Fibroblast of skin of right biceps (primary cell): ENCODE measurements around the gene BCAS1.

Experiments
- DNase-seq: peaks from one replicate; pipeline ENCODE4 v3.0.0-alpha.2; 2013

The BCAS1 gene

DNA sequence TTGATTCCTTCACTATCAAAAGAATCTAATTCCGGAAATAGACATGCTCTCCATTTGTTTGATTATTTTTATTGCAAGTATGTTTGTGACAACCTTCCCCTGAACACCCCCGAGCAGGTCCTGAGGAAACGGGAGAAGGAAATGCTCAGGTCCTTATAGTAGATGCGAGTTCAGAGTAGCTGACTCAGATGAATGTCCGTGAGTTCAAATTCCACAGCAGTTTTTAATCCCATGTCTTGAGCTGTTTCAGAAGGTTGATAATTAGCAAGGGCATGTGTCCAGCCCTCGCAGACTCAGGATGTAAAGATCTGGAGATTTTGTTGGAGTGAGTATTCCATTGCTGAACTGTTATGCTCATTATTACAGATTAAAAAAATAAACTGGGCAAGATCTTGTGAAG, 169.3 kb downstream of the BCAS1 start:
- peak; percentile 89 for DNase-seq

DNA sequence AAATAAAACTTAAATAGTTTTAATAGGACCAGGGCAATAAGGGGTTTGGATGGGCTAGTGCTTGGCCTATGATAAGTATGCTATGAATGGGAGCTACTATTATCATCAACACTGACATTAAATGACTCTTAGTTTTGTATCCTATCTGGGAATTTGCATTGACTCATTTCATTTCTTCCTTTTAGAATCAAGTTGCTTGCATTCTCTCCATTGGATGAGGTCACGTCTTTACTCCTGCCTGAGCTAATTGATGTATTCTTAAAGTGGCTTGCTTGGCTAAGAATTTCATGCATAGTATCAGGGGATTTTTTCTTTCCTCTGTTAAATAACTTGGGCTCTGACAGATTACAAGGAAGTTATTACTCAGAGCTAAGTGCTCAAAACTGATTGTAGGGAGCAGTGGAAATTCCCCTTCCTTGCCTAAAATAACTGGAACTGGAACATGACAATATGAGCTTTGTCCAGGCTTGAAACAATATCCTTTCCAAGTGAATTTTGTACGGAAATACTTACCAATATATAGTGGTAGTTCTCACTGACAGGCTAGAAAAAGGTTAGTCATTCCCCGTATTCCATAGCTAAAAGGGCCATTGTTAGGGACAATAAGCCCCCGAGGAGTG, 169.9 kb downstream of the BCAS1 start:
- DNase-seq, result peak; percentile 95

DNA sequence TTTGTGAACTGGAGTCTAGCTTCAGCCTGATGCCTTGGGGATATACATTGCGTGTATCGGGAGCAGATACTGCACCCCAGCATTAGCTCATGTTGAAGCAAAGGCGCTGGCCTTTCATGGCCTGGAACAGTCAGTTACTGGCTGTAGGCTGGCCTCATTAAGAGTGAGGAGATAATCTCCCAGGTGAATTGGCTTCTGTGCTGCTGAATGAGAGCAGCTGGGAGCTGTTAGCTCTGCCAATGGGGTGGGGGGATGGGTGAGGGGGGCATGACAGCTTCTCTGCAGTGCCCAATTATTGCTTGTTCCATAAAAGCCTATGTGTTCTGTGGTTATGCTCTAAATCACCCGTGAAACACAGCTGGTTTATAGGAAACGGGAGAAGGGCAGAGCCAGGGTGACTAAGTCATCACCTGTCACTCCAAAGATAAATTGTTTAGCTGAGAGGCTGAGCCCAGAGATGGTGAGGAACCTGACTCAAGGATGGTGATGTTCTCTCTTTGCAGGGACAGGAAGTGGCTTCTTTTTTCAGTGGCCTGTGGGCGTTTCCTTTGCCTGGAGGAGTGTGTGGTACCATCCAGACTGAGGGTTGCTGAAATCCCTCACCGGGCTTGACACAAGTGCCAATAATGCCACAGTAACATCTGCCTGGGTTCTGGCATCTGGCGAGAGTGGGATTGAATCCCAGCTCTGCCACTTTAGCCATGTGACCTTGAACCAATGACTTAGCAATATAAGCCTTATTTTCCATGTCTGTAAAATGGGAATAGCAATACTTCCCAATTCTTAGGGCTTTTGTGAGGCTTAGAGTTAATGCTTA, 170.8 kb downstream of the BCAS1 start:
- DNase-seq, result peak; percentile 91

DNA sequence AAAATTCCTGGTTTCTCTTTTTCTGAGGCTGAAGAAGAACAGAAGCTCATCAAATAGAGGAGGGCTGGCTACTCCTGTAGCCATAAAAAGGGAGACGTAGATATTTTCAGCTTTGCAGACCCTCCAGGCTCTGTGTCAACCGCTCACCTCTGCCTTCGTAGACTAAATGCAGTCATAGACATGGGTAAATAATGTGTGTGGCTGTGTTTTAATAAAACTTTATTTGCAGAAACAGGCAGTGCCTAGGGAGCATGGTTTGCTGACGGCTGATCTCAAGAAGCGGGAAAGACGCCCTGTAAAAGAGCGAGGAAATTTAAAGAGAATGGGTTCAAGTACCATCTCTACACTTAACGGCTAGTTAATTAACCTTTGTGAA, 171.8 kb downstream of the BCAS1 start:
- DNase-seq, result no peak

DNA sequence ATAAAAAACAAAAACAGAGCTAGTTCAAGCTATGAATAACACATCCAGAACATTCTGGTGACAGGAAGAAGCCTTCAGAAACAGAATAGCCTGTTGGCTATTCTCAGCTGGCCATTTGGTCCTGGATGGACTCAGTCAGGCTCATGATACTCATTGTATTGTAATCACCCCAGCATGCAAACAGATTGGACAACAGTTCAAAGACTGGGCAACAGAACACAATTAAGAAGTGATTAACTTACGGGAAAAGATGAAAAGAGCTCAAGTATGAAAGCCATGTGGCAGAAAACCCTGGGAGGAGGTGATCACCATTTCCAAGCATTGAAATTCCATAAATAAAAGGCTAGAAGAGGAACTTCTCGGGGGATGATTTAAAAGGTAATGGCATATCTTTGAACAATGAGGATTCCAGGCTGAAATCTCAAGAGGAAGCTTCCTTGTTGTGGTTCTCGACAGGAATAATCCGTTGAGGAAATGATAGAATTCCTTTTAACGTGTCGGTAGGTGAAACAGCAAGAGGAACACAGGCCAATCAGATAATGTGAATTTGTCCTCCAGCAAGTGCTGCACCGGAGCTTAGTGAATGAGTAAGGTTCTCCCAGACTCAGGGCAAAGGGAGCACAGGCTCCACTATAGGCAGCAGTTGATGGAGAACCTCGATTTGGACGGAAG, 172.4 kb downstream of the BCAS1 start:
- DNase-seq, result no peak

DNA sequence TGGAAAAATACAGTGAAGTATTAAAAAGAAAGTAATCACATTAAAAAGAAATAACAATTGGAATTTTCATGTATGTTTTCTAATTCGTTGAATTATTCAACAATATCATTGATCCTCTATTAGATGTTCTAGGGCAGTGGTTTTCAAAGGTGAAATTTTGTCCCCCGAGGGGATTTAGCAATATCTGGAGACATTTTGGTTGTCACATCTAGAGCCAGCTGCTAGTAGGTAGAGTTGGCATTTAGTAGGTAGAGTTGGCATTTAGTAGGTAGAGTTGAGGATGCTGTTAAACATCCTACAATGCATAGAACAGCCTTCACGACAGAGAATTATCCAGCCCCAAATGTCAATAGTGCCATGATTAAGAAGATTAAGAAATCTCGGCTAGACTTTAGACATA, 173.7 kb downstream of the BCAS1 start:
- DNase-seq, result no peak

DNA sequence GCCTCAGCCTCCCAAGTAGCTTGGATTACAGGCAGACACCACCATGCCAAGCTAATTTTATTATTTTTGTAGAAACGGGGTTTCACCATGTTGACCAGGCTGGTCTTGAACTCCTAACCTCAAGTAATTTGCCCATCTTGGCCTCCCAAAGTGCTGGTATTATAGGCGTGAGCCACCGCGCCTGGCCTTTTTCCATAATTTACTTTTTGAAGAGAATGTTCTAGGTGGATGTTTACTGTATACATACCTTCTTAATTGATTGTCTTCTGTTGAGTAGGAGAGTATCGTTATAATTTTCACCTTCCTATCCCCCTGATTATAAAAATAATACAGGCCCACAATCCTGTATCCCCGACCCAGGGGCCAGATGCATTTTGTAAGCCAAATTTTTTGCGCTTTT, 174.4 kb downstream of the BCAS1 start:
- DNase-seq, result no peak

DNA sequence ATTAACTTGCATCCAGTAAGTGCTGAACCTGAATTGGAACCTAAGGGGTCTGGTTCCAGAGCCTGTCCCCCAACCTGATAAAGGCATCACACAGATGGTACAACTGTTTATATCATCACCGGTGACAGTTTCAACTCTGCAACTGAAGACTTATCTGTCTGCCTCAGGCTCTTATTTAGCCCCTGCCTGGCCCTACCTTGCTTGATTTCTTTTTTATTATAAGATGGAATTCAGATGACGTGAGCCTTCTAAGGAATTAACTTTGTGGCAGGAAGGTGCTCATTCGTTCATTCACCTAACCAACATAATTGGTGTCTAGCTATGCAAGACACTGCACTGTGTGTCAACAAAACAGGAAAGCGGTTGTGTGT, 175.0 kb downstream of the BCAS1 start:
- no peak for DNase-seq

DNA sequence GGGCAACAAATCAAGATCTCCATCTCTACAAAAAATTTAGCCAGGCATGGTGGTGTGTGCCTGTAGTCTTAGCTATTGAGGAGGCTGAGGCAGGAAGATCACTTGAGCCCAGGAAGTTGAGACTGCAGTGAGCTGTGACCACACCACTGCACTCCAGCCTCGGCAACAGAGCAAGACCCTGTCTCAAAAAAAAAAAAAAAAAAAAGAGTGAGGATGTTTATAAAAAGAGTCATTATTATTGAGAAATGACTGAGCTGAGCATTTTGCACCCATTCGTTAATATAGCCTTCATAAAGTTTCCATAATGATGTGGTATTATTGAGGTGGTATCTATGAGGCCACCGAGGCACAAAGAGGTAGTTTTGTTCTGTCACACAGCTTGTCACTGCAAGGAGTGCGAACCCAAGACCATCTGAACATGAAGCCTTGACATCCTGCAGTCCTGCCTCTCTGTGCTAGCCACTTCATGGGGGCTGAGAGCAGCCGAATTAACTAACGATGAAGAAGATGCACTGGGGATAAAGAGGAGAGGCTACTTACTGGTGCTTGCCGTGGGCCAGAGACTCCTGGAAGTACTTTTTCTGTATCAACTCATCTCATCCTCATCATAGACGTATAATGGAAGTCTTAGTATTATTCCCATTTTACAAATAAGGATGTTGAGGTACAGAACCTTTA, 175.5 kb downstream of the BCAS1 start:
- no peak for DNase-seq
